Measurements from ENCODE around the gene NRARP.

NRARP gene

DNA sequence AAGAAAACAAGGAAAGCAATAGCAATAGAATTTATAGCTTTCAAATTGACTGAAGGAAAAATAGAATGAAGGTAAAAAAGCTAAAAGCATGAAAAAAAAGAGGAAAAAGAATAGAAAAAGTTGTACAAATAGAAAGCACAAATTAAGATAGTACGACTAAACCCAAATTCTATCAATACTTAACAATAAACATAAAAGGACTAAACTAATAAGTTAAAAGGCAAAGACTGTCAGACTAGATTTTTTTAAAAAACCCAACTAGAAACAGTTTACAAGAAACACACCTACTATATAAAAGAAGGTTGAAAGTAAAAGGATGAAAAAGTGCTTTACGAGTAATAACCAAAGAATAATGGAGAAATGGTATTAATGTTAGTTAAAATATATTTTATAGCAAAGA is 34.7 kb upstream of the NRARP start:
- no peak for TF ChIP-seq EZH2 (IDR thresholded peaks at IDR 0.05; ENCODE audit: borderline replicate concordance, low read length)
- TF ChIP-seq, protein P1, sequence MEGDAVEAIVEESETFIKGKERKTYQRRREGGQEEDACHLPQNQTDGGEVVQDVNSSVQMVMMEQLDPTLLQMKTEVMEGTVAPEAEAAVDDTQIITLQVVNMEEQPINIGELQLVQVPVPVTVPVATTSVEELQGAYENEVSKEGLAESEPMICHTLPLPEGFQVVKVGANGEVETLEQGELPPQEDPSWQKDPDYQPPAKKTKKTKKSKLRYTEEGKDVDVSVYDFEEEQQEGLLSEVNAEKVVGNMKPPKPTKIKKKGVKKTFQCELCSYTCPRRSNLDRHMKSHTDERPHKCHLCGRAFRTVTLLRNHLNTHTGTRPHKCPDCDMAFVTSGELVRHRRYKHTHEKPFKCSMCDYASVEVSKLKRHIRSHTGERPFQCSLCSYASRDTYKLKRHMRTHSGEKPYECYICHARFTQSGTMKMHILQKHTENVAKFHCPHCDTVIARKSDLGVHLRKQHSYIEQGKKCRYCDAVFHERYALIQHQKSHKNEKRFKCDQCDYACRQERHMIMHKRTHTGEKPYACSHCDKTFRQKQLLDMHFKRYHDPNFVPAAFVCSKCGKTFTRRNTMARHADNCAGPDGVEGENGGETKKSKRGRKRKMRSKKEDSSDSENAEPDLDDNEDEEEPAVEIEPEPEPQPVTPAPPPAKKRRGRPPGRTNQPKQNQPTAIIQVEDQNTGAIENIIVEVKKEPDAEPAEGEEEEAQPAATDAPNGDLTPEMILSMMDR (IDR thresholded peaks at IDR 0.05; ENCODE audit: low read length) = no peak
- Histone ChIP-seq H3K9me3 (ENCODE audit: low read length) (no peaks in the 10 kb centered on the region; the same call in 1 of the 2 replicates), H4K20me1 (ENCODE audit: insufficient read depth, low read length) (no peaks in the 10 kb centered on the region), H3K9ac (ENCODE audit: low read length) (no peak overlapping the region), H3K36me3 (ENCODE audit: insufficient read depth, low read length) (no peaks in the 10 kb centered on the region), H3K9me2 (ENCODE audit: low read depth, low read length) (no peaks in the 10 kb centered on the region), H3K4me2 (ENCODE audit: low read length) (no peak overlapping the region), H3F3A (ENCODE audit: insufficient read depth, low read length) (no peaks in the 10 kb centered on the region), H3K79me2 (ENCODE audit: insufficient read depth, low read length) (no peaks in the 10 kb centered on the region), H3K27ac (ENCODE audit: low read depth, low read length, poor library complexity, severe bottlenecking) (no peak overlapping the region), H2AFZ (ENCODE audit: low read length) (no peak overlapping the region), H3K4me1 (ENCODE audit: insufficient read depth, low read length, severe bottlenecking) (no peaks in the 10 kb centered on the region), H3K4me3 (ENCODE audit: low read depth, low read length, poor library complexity, severe bottlenecking) (no peak overlapping the region), H3K27me3 (ENCODE audit: insufficient read depth, low read length) (no peaks in the 10 kb centered on the region)

DNA sequence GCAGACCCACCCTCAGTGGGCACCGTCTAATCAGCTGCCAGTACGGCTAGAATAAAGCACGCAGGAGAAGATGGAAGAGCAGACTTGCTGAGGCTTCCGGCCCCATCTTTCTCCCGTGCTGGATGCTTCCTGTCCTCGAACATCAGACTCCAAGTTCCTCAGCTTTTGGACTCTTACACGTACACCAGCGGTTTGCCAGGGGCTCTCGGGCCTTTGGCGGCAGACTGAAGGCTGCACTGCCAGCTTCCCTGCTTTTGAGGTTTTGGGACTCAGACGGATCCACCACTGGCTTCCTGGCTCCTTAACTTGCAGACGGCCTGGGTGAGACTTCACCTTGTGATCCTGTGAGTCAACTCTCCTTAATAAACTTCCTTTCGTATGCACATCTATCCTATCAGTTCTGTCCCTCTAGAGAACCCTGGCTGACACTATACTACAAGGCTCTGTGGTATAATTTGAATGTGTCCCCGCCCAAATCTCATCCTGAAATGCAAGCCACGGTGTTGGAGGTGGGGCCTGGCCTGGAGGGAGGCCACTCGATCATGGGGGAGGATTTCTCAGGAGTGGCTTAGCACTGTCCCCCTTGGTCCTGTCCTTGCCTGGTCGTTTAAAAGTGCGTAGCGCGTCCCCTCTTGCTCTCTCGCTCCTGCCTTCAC is 31.1 kb upstream of the NRARP start:
- no peak overlapping the region for H3K27ac ChIP-seq (ENCODE audit: low read depth, low read length, poor library complexity, severe bottlenecking)
- H3K9ac ChIP-seq (ENCODE audit: low read length) = no peak overlapping the region
- H3K27me3 ChIP-seq (ENCODE audit: insufficient read depth, low read length) = no peaks in the 10 kb centered on the region
- H3K36me3 ChIP-seq (ENCODE audit: insufficient read depth, low read length) = no peaks in the 10 kb centered on the region
- H3K4me2 ChIP-seq (ENCODE audit: low read length) = no peak overlapping the region
- H3K9me2 ChIP-seq (ENCODE audit: low read depth, low read length) = no peaks in the 10 kb centered on the region
- no peaks in the 10 kb centered on the region for H3F3A ChIP-seq (ENCODE audit: insufficient read depth, low read length)
- no peaks in the 10 kb centered on the region for H3K4me1 ChIP-seq (ENCODE audit: insufficient read depth, low read length, severe bottlenecking)
- TF ChIP-seq, protein P1 (IDR thresholded peaks at IDR 0.05; ENCODE audit: low read length) = no peak
- TF ChIP-seq EZH2 (IDR thresholded peaks at IDR 0.05; ENCODE audit: borderline replicate concordance, low read length) = no peak
- no peaks in the 10 kb centered on the region for H3K79me2 ChIP-seq (ENCODE audit: insufficient read depth, low read length)
- no peaks in the 10 kb centered on the region for H4K20me1 ChIP-seq (ENCODE audit: insufficient read depth, low read length)
- H3K9me3 ChIP-seq (ENCODE audit: low read length) = no peaks in the 10 kb centered on the region; the same call in none of the 2 replicates
- H2AFZ ChIP-seq (ENCODE audit: low read length) = no peak overlapping the region
- H3K4me3 ChIP-seq (ENCODE audit: low read depth, low read length, poor library complexity, severe bottlenecking) = no peak overlapping the region

DNA sequence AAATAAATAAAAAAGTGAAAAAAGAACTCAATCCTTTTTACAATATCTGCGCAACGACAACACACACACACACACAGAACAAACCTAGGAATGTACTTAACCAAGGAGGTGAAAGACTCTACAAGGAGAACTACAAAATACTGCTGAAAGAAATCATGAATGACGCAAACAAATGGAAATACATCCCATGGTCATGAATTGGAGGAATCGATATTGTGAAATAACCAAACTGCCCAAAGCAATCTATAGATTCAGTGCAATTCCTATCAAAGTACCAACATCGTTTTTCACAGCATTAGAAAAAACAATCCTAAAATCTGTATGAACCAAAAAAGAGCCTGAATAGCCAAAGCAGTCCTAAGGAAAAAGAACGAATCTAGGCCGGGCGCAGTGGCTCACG is 29.9 kb upstream of the NRARP start:
- Histone ChIP-seq H3K4me1 (ENCODE audit: insufficient read depth, low read length, severe bottlenecking) (no peaks in the 10 kb centered on the region), H3K27me3 (ENCODE audit: insufficient read depth, low read length) (no peaks in the 10 kb centered on the region), H3K9me2 (ENCODE audit: low read depth, low read length) (no peaks in the 10 kb centered on the region)

More for the DNA sequence above, 29.9 kb upstream of the NRARP start:
- Histone ChIP-seq H3F3A (ENCODE audit: insufficient read depth, low read length) (no peaks in the 10 kb centered on the region), H3K79me2 (ENCODE audit: insufficient read depth, low read length) (no peaks in the 10 kb centered on the region), H3K9me3 (ENCODE audit: low read length) (no peaks in the 10 kb centered on the region; the same call in none of the 2 replicates), H3K4me3 (ENCODE audit: low read depth, low read length, poor library complexity, severe bottlenecking) (no peak overlapping the region), H3K9ac (ENCODE audit: low read length) (no peak overlapping the region), H3K27ac (ENCODE audit: low read depth, low read length, poor library complexity, severe bottlenecking) (no peak overlapping the region), H2AFZ (ENCODE audit: low read length) (no peak overlapping the region), H3K4me2 (ENCODE audit: low read length) (no peak overlapping the region), H4K20me1 (ENCODE audit: insufficient read depth, low read length) (no peaks in the 10 kb centered on the region), H3K36me3 (ENCODE audit: insufficient read depth, low read length) (no peaks in the 10 kb centered on the region)
- TF ChIP-seq, protein P1 (IDR thresholded peaks at IDR 0.05; ENCODE audit: low read length) = no peak
- no peak for TF ChIP-seq EZH2 (IDR thresholded peaks at IDR 0.05; ENCODE audit: borderline replicate concordance, low read length)

Data from OCI-LY1 (cell line).